HG03097 (cell line): ENCODE data around the gene PRIM2.
"Not testable (repeated sequence)": the region's sequence is repeated elsewhere in the genome, so short reads cannot be mapped to it uniquely, and the experiment has no call there.

ENCODE experiments used
- ATAC-seq: cut with Tn5 transposase; IDR thresholded peaks from one replicate; pipeline ENCODE4 v1.9.1; 2021; ENCODE audit not compliant: unreplicated experiment, low FRiP score

PRIM2 gene

GRCh38 chr6:57359766-57360165, 42.3 kb downstream of the PRIM2 start:
- ATAC-seq = not testable (repeated sequence)

GRCh38 chr6:57362340-57362739, 44.9 kb downstream of the PRIM2 start:
- not testable (repeated sequence) for ATAC-seq

- not testable (repeated sequence) for ATAC-seq
These were observed 47.7 kb downstream of the PRIM2 start for GRCh38 chr6:57365076-57365583.

- not testable (repeated sequence) for ATAC-seq
These were observed 51.7 kb downstream of the PRIM2 start for GRCh38 chr6:57368965-57369731.

- not testable (repeated sequence) for ATAC-seq
These were observed 54.3 kb downstream of the PRIM2 start for GRCh38 chr6:57371779-57372178.

- ATAC-seq = not testable (repeated sequence)
These were observed 57.3 kb downstream of the PRIM2 start for GRCh38 chr6:57374764-57375163.

- ATAC-seq = not testable (repeated sequence)
These were observed 58.7 kb downstream of the PRIM2 start for GRCh38 chr6:57376083-57376482.

GRCh38 chr6:57389038-57389592, 71.7 kb downstream of the PRIM2 start:
- ATAC-seq = not testable (repeated sequence)

GRCh38 chr6:57390818-57391217, 73.4 kb downstream of the PRIM2 start:
- not testable (repeated sequence) for ATAC-seq

GRCh38 chr6:57392047-57392446, 74.6 kb downstream of the PRIM2 start:
- ATAC-seq = not testable (repeated sequence)

- ATAC-seq = not testable (repeated sequence)
These were observed 101.9 kb downstream of the PRIM2 start for GRCh38 chr6:57419341-57419740.

GRCh38 chr6:57421503-57421902, 104.1 kb downstream of the PRIM2 start:
- ATAC-seq = no peak

GRCh38 chr6:57423468-57423867, 106.0 kb downstream of the PRIM2 start:
- ATAC-seq = no peak

- not testable (repeated sequence) for ATAC-seq
These were observed 114.3 kb downstream of the PRIM2 start for GRCh38 chr6:57431742-57432141.

GRCh38 chr6:57432157-57432556, 114.7 kb downstream of the PRIM2 start:
- no peak for ATAC-seq

GRCh38 chr6:57432919-57433684, 115.7 kb downstream of the PRIM2 start:
- peak; percentile 68 for ATAC-seq

GRCh38 chr6:57433790-57434189, 116.4 kb downstream of the PRIM2 start:
- ATAC-seq = not testable (repeated sequence)

GRCh38 chr6:57434944-57435343, 117.5 kb downstream of the PRIM2 start:
- ATAC-seq = no peak

- ATAC-seq = no peak
These were observed 118.2 kb downstream of the PRIM2 start for GRCh38 chr6:57435475-57436160.

- not testable (repeated sequence) for ATAC-seq
These were observed 123.3 kb downstream of the PRIM2 start for GRCh38 chr6:57440735-57441134.
